ENCODE measurements around the gene SMIM3. TPM values are rescaled to one million over a fixed set of nuclear protein-coding genes. Genes with fewer than 3 reads are reported as not detected.

SMIM3 gene
- total and polyA plus RNA-seq, 2 of the 13 experiments (the other 11 are each of a cell fraction or from before 2014, with no cell fraction given): 11.6 to 96.7 TPM

GRCh38 chr5:150758203-150758530, 20.4 kb upstream of the SMIM3 start (continued):
- no peak; the same call in 1 of the 2 replicates for TF ChIP-seq ATF2 (CRISPR knock-in tag; IDR thresholded peaks at IDR 0.05)
- TF ChIP-seq ZFX (CRISPR knock-in tag; IDR thresholded peaks at IDR 0.05; ENCODE audit: low read depth): peak; percentile 90
- peak; percentile 39; the same call in 1 of the 2 replicates for TF ChIP-seq TARDBP (CRISPR knock-in tag; IDR thresholded peaks at IDR 0.05)
- TF ChIP-seq ZNF816 (CRISPR knock-in tag; IDR thresholded peaks at IDR 0.05; ENCODE audit: borderline replicate concordance): 0 out of 2 replicates have a peak, but pooled peaks have one; percentile 37
- TF ChIP-seq ZBTB26 (CRISPR knock-in tag; IDR thresholded peaks at IDR 0.05; ENCODE audit: borderline replicate concordance): peak; percentile 51; the same call in 1 of the 2 replicates
- peak; percentile 72 for TF ChIP-seq DMAP1 (CRISPR knock-in tag; IDR thresholded peaks at IDR 0.05)
- TF ChIP-seq ZNF224 (CRISPR knock-in tag; IDR thresholded peaks at IDR 0.05): 0 out of 2 replicates have a peak, but pooled peaks have one; percentile 34
- TF ChIP-seq KDM5A (IDR thresholded peaks at IDR 0.05; ENCODE audit: borderline replicate concordance, low read length): peak; percentile 68
- 0 out of 2 replicates have a peak, but pooled peaks have one; percentile 18 for TF ChIP-seq CBX5 (CRISPR knock-in tag; IDR thresholded peaks at IDR 0.05; ENCODE audit: borderline replicate concordance)
- TF ChIP-seq RNF219 (CRISPR knock-in tag; IDR thresholded peaks at IDR 0.05): 0 out of 2 replicates have a peak, but pooled peaks have one; percentile 34
- TF ChIP-seq BORCS8-MEF2B (CRISPR knock-in tag; IDR thresholded peaks at IDR 0.05): no peak
- TF ChIP-seq FOXJ3 (CRISPR knock-in tag; IDR thresholded peaks at IDR 0.05; ENCODE audit: borderline replicate concordance): no peak
- 0 out of 2 replicates have a peak, but pooled peaks have one; percentile 36 for TF ChIP-seq ETV6 (CRISPR knock-in tag; conservative IDR thresholded peaks at IDR 0.05)
- 0 out of 2 replicates have a peak, but pooled peaks have one; percentile 7 for TF ChIP-seq MED1 (CRISPR knock-in tag; IDR thresholded peaks at IDR 0.05)
- TF ChIP-seq ZNF121 (CRISPR knock-in tag; IDR thresholded peaks at IDR 0.05): peak; percentile 86
- TF ChIP-seq YEATS4 (CRISPR knock-in tag; IDR thresholded peaks at IDR 0.05; ENCODE audit: borderline replicate concordance): 0 out of 2 replicates have a peak, but pooled peaks have one; percentile 17
- TF ChIP-seq ZNF18 (CRISPR knock-in tag; IDR thresholded peaks at IDR 0.05; ENCODE audit: insufficient replicate concordance): peak; percentile 79
- peak; percentile 77; the same call in 1 of the 2 replicates for TF ChIP-seq ZFY (CRISPR knock-in tag; IDR thresholded peaks at IDR 0.05)
- TF ChIP-seq ZNF446 (CRISPR knock-in tag; IDR thresholded peaks at IDR 0.05): no peak; the same call in 1 of the 2 replicates
- TF ChIP-seq ZNF333 (CRISPR knock-in tag; IDR thresholded peaks at IDR 0.05; ENCODE audit: borderline replicate concordance): 0 out of 2 replicates have a peak, but pooled peaks have one; percentile 9
- TF ChIP-seq NFIC (IDR thresholded peaks at IDR 0.05; ENCODE audit: low read length): peak; percentile 66; the same call in 1 of the 2 replicates
- no peak for TF ChIP-seq ZSCAN20 (CRISPR knock-in tag; IDR thresholded peaks at IDR 0.05; ENCODE audit: borderline replicate concordance)
- TF ChIP-seq ZNF331 (CRISPR knock-in tag; IDR thresholded peaks at IDR 0.05): 0 out of 2 replicates have a peak, but pooled peaks have one; percentile 32
- 0 out of 2 replicates have a peak, but pooled peaks have one; percentile 10 for TF ChIP-seq NKX3-1 (CRISPR knock-in tag; IDR thresholded peaks at IDR 0.05)

Data from HepG2 (cell line).